RWPE1 (cell line): Measurements from ENCODE around the gene ZNF136.

Source experiments
- CTCF ChIA-PET: fragments of 350-600 bp; sonication (Branson Sonifier 250); formaldehyde crosslinking; extraction: SDS; loops from one replicate; lab custom pipeline; 2021; lab: Yijun Ruan, JAX
- POLR2A ChIA-PET: fragments of 400-600 bp; formaldehyde crosslinking; extraction: SDS; loops from one replicate; lab custom pipeline; 2020; ENCODE audit warnings: antibody characterized with exemption; ENCODE audit not compliant: low non-redundant PET; lab: Yijun Ruan, JAX
- DNase-seq: peaks from one replicate; pipeline ENCODE4 v3.0.0; 2012; ENCODE audit warnings: low spot score
- H3K27ac ChIP-seq: fragments of 450-650 bp; 2 replicates; pipeline ENCODE4 v1.5.1; 2017
- CTCF ChIP-seq: fragments of 450-650 bp; conservative IDR thresholded peaks from 2 replicates; pipeline ENCODE4 v1.5.1; 2017; ENCODE audit warnings: low read depth, mild to moderate bottlenecking

ZNF136 gene

GRCh38 chr19:12156223-12157058, 6.5 kb upstream of the ZNF136 start, which contains the start of gene ZNF625:
Gene ZNF625 (minus strand): TSS chr19:12156734. CDS start chr19:12156558, 176 bp downstream.
- no peak for TF ChIP-seq CTCF
- peak; percentile 82 for DNase-seq
- POLR2A ChIA-PET = interaction anchor here (0.6 kb wide), 1 partner anchor 418 kb away, joined by 4 read pairs; the partner anchor contains the start of gene ZNF823
- H3K27ac ChIP-seq = peak within 1 kb of the TSS; percentile 81
- CTCF ChIA-PET = interaction anchor here (0.6 to 1.0 kb wide), 2 partner anchors 97 to 343 kb away, joined by 3 read pairs; no protein-coding TSS in a partner anchor

GRCh38 chr19:12159773-12160414, 3.0 kb upstream of the ZNF136 start:
- POLR2A ChIA-PET = interaction anchor here (0.6 kb wide), 1 partner anchor 11 kb away, joined by 9 read pairs; no protein-coding TSS in a partner anchor
- H3K27ac ChIP-seq = no peak overlapping the region
- no peak for TF ChIP-seq CTCF
- CTCF ChIA-PET = no interaction called here
- DNase-seq = no peak

- ChIA-PET POLR2A (interaction anchor here (0.5 to 0.6 kb wide), 3 partner anchors 91 to 523 kb away, joined by 4 to 6 read pairs (median 4); no protein-coding TSS in a partner anchor), CTCF (no interaction called here)
- H3K27ac ChIP-seq = peak overlapping the region; percentile 96
Observed at GRCh38 chr19:12162513-12162881, 399 bp upstream of the ZNF136 start.

GRCh38 chr19:12163826-12164225, 930 bp downstream of the ZNF136 start:
- no peak for TF ChIP-seq CTCF
- peak; percentile 10 for DNase-seq
- H3K27ac ChIP-seq = peak overlapping the region; percentile 96

More at GRCh38 chr19:12162513-12162881, 399 bp upstream of the ZNF136 start:
- no peak for DNase-seq
- no peak for TF ChIP-seq CTCF

GRCh38 chr19:12166626-12167025, 3.7 kb downstream of the ZNF136 start:
- H3K27ac ChIP-seq = no peak overlapping the region
- TF ChIP-seq CTCF = no peak
- POLR2A ChIA-PET = no interaction called here
- CTCF ChIA-PET = no interaction called here
- DNase-seq = no peak

More at GRCh38 chr19:12163826-12164225, 930 bp downstream of the ZNF136 start:
- ChIA-PET CTCF (interaction anchor here (0.5 to 0.6 kb wide), 2 partner anchors 176 to 402 kb away, joined by 3 to 4 read pairs; no protein-coding TSS in a partner anchor), POLR2A (no interaction called here)

GRCh38 chr19:12180377-12180776, 17.5 kb downstream of the ZNF136 start:
- CTCF ChIA-PET = no interaction called here
- POLR2A ChIA-PET = no interaction called here
- no peak for DNase-seq
- TF ChIP-seq CTCF = no peak
- no peak overlapping the region for H3K27ac ChIP-seq
